SKM-1 (cell line): ENCODE data around the gene CARS1.

ENCODE experiments used
- DNase-seq: peaks from one replicate; lab custom pipeline; 2025; ENCODE audit not compliant: unreplicated experiment; lab: John Stamatoyannopoulos, UW

Gene CARS1

GRCh38 chr11:2963112-2963754 lies 94.0 kb downstream of the CARS1 start:
- DNase-seq: no peak

- no peak for DNase-seq
These were observed 96.1 kb downstream of the CARS1 start for GRCh38 chr11:2961080-2961479.

GRCh38 chr11:2960139-2960538 lies 97.1 kb downstream of the CARS1 start:
- no peak for DNase-seq

DNA sequence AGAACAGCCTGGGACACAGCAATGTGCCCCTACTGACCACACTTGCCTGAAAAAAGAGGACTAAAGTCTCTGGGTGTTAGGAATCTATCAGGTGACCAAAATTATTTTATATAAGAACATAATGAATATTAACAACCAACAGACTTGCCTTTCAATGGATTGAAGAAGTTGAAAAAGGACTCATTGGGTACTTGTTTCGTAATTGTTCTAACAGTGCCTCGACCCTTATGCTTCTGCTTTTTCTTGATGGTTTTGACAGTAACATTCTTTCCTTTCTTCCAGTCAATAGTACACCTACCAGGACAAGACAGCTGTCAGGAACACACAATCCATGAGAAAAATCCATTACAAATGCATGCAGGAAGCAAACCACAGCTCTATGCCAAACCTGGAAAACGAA lies 99.0 kb downstream of the CARS1 start:
- DNase-seq: peak; percentile 14

GRCh38 chr11:2955906-2956476 lies 101.2 kb downstream of the CARS1 start:
- no peak for DNase-seq

GRCh38 chr11:2954263-2954662 lies 103.0 kb downstream of the CARS1 start:
- DNase-seq: no peak

- DNase-seq: no peak
These were observed 104.9 kb downstream of the CARS1 start for GRCh38 chr11:2952290-2952689.

- DNase-seq: no peak
These were observed 105.8 kb downstream of the CARS1 start for GRCh38 chr11:2951231-2952110.
